DND-41 (cell line): Measurements from ENCODE around the gene GYPC.
"Not testable (repeated sequence)": the region's sequence is repeated elsewhere in the genome, so short reads cannot be mapped to it uniquely, and the experiment has no call there.

ENCODE experiments used
- EZH2 ChIP-seq: IDR thresholded peaks from 3 replicates; pipeline ENCODE4 v1.6.1; 2012; ENCODE audit warnings: borderline replicate concordance, low read depth, mild to moderate bottlenecking, moderate library complexity, low read length, inconsistent platforms; ENCODE audit not compliant: severe bottlenecking
- TF ChIP-seq, protein P1 (sequence below): IDR thresholded peaks from 2 replicates; pipeline ENCODE4 v1.5.1; 2012; ENCODE audit warnings: borderline replicate concordance, low read length, moderate library complexity, mild to moderate bottlenecking; ENCODE audit not compliant: poor library complexity, severe bottlenecking; ENCODE audit errors: extremely low read depth

DNA sequence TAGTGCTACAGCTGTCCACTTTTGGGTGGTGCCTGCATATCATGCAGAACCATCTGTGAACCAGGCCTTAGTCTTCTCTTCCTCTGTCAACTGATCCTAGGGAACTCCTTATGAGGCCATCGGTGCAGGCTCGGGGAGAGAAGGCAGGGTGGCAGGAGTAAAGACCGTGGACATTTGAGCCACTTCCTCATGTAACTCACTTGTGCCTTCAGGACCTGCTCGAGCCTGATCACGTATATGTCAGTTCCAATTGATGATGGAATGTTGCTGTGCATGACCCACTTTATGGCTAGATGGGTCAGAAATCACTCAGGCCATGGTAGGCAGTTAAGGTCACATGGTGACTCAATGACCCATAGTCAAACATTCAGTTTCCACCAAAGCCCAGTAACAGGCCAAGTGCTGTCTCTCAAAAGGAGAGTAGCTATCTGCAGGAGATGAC lies 7.6 kb upstream of the GYPC start:
- not testable (repeated sequence) for TF ChIP-seq EZH2
- TF ChIP-seq, protein P1, sequence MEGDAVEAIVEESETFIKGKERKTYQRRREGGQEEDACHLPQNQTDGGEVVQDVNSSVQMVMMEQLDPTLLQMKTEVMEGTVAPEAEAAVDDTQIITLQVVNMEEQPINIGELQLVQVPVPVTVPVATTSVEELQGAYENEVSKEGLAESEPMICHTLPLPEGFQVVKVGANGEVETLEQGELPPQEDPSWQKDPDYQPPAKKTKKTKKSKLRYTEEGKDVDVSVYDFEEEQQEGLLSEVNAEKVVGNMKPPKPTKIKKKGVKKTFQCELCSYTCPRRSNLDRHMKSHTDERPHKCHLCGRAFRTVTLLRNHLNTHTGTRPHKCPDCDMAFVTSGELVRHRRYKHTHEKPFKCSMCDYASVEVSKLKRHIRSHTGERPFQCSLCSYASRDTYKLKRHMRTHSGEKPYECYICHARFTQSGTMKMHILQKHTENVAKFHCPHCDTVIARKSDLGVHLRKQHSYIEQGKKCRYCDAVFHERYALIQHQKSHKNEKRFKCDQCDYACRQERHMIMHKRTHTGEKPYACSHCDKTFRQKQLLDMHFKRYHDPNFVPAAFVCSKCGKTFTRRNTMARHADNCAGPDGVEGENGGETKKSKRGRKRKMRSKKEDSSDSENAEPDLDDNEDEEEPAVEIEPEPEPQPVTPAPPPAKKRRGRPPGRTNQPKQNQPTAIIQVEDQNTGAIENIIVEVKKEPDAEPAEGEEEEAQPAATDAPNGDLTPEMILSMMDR = not testable (repeated sequence)
